GM19023 (cell line): Measurements from ENCODE around the gene MGLL.

Experiments
- ATAC-seq: cut with Tn5 transposase; IDR thresholded peaks from one replicate; pipeline ENCODE4 v1.9.1; 2021; ENCODE audit warnings: mild to moderate bottlenecking, moderate library complexity; ENCODE audit not compliant: unreplicated experiment

The MGLL gene

GRCh38 chr3:127790882-127791183 lies 31.5 kb downstream of the MGLL start:
- ATAC-seq, result no peak

GRCh38 chr3:127789990-127790881 lies 32.1 kb downstream of the MGLL start:
- no peak for ATAC-seq

GRCh38 chr3:127789051-127789450 lies 33.3 kb downstream of the MGLL start:
- no peak for ATAC-seq

- ATAC-seq, result no peak
Observed at GRCh38 chr3:127788451-127788909, 33.8 kb downstream of the MGLL start.

- no peak for ATAC-seq
Observed at GRCh38 chr3:127787571-127788365, 34.5 kb downstream of the MGLL start.

GRCh38 chr3:127787071-127787490 lies 35.2 kb downstream of the MGLL start:
- no peak for ATAC-seq

GRCh38 chr3:127786353-127787070 lies 35.8 kb downstream of the MGLL start:
- no peak for ATAC-seq

- no peak for ATAC-seq
Observed at GRCh38 chr3:127785711-127786265, 36.5 kb downstream of the MGLL start.

- ATAC-seq, result no peak
Observed at GRCh38 chr3:127784865-127785710, 37.2 kb downstream of the MGLL start.

GRCh38 chr3:127784283-127784682 lies 38.0 kb downstream of the MGLL start:
- ATAC-seq, result no peak

- ATAC-seq, result no peak
Observed at GRCh38 chr3:127783642-127784160, 38.6 kb downstream of the MGLL start.

GRCh38 chr3:127783166-127783565 lies 39.1 kb downstream of the MGLL start:
- ATAC-seq, result no peak

- no peak for ATAC-seq
Observed at GRCh38 chr3:127781411-127782001, 40.8 kb downstream of the MGLL start.

- no peak for ATAC-seq
Observed at GRCh38 chr3:127780536-127781400, 41.5 kb downstream of the MGLL start.

- ATAC-seq, result no peak
Observed at GRCh38 chr3:127779747-127780146, 42.6 kb downstream of the MGLL start.

GRCh38 chr3:127777921-127778656 lies 44.2 kb downstream of the MGLL start:
- no peak for ATAC-seq

GRCh38 chr3:127777332-127777731 lies 45.0 kb downstream of the MGLL start:
- no peak for ATAC-seq

- no peak for ATAC-seq
Observed at GRCh38 chr3:127776347-127776746, 46.0 kb downstream of the MGLL start.
